COLO668 (cell line): ENCODE measurements around the gene CFAP65.

Experiments
- DNase-seq: peaks from one replicate; lab custom pipeline; 2025; ENCODE audit not compliant: unreplicated experiment; lab: John Stamatoyannopoulos, UW

The CFAP65 gene

DNA sequence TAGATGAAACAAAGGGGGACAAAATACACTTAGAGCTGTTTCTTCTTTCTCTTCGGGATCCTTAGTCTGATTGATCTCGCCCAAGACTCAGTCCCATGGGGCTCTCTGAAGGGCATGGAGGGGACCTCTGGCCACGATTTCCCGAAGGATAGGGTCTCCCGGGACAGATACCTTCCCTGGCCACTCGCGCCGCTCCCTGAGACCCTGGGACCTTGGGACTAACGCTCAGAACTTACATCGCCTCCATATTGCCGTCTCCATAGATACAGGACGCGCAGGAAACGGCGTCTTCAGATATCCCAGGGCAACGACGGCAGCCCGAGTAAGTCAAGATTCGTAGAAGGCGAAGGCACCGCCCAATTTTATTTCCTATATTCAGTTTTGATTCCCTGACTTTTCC lies at the start of gene CFAP65:
Gene CFAP65 (minus strand): TSS at position 265 of the 400 bp plus-strand sequence. CDS start 2,468 bp downstream, outside the sequence.
- peak; percentile 53 for DNase-seq

DNA sequence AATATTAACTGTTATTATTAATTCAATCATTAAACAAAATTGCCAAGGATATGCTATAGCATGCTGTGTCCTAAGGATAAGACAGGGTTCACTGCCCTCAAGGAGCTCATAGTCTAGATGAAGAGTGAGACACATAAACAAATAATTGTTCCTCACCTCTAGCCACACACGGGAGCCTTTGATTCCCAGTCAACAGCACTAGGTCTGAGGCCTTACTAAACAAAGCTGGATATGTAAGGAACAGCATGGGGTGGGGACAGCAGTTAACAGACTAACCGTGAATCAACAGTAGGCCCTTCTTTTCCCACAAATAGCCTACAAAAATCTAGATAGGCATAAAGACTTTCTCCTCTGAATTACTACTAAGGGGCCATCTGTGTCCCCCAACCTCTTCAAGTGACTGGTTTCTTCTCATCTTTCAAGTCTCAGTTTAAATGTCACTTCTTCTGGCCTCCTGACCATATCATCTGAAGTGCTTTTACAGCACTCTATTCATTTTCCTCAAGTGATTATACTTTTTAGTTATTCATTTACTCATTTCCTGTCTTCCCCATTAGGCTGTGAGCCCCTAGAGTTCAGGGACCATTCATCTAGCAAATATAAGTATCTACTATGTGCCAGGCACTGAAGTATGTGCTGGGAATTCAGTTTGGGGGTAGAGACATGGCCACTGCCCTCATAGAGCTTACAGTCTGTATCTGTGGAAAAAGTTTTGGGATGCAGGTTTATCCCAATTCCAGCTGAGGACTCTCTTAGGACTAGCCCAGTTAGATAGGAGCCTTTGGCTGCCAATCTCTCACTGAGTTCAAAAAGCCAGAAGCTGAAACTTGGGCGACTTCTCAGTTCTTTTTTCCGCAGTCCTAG lies 49.4 kb upstream of the CFAP65 start:
- no peak for DNase-seq

GRCh38 chr2:219089330-219089729 lies 48.0 kb upstream of the CFAP65 start:
- no peak for DNase-seq

GRCh38 chr2:219087848-219088247 lies 46.5 kb upstream of the CFAP65 start:
- DNase-seq: no peak

DNA sequence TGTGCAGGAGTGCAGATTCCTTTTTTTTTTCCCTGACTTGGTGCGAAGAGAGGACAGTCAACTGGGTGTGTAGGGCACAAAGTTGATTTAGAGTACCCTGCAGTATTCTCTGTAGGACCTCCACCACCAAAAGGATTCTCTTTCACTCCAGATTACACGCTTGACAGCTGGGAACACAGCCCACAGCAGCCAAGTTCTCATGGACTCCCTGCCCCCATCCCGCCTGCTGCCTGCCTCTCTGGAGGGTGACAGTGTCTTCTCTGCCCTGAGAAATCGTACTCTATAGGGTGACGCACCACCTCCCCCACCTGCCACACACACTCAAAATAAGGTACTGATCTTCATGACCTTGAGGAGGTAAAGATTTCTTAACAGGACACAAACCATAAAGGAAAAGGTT lies 46.0 kb upstream of the CFAP65 start:
- DNase-seq: no peak

DNA sequence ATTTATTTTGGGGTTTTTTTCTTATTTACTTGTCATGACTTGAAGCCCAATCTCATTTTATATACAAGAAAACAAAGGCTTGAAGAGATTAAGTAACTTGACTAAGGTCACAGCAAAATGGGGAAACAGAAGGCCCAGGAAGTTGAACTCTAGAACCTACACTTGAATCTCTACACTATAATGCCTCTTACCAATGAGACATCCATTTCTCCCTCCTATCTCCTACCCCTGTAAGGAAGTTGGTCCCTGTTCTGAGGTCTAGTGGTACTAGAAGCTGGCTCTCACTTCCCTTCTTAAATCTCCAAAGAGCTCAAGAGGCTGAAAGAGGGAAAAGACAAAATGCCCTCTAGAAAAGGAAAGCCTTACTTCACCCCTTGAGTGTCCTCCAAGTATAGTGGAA lies 44.9 kb upstream of the CFAP65 start:
- no peak for DNase-seq

- DNase-seq: no peak
Measured at GRCh38 chr2:219084791-219085190, 43.5 kb upstream of the CFAP65 start.

DNA sequence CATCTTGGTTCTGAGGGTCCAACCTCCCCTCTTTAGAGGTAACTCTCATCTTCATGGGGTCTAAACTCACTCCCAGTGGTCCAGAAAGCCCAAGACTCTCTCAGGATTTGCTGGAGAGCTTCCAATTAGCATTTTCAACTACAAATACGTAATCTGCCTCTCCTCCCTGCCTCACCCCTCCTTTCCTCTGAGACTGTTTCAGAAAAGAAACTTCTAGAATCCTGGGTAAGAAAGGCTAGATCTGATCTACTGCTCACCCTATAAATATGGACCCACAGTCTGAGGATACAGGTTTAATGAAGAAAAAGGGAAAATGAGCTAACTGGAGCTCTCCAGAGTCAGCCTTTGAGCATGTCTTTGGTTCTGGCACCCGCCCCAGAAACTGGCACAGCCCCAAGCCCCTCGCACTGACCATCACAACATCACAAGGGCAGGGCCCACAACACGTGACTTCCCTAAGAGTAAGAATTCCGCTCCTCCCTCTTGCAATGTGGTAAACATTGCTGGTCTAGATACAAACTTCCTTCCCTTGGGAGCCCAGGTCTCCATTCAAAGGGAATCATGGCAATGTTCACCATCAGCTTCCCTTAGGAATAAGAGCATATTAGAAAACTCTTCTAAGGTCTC lies 41.1 kb upstream of the CFAP65 start:
- no peak for DNase-seq

GRCh38 chr2:219081701-219082331 lies 40.5 kb upstream of the CFAP65 start:
- DNase-seq: no peak

DNA sequence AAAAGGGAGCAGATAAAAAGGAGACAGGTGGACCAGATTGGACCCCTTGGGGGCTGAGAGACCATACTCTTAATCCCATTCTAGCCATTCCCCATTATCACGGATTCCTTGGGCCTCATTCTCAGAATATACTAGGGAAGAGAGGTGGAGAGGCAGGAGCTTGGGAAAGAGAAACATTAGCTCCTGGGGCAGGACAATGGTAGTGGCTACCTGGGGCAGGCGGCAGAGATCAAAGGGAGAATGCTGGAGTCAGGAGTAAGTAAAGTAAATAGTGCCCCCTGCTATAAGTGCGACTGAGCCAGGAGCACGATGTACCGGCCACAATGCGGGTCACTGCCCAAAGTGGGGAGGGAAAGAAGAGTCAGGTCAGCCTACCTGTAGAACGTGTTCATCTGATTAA lies 39.8 kb upstream of the CFAP65 start:
- no peak for DNase-seq

DNA sequence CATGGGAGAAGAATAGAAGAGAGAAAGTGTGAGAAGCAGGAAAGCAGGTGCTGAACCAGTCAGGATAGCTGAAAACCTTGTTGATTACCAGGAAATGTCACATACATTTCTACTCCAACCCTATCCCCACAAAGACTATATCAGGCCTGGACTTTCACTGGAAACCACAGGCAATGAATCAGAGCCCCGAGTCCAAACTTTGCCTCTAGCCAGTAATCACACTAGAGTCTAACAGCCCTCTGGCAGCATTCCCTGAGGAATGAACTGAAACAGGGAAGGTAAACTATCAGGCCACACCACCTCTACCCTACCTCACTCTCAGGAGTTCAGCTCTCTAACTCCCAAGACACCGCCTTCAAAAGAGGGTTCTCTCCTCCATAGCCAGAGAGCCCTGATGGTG lies 38.1 kb upstream of the CFAP65 start:
- no peak for DNase-seq

DNA sequence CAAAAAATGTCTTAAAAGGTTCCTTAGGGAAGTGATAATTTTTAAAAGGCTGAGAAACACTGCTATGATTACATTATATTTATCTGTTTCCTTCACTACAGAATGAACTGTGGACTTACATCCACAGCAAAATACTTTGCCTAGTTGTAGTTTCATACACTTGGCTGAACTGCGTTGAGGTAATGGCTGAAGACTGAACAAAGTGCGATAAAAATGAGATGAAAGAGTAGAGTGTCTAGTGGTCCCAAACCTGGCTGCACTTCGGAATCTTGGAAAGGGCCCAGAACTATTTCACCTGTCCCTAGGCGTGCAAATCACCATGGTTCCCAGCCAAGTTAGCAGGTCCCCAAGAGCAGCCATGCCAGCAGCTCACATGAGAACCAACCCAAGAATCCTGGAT lies 37.6 kb upstream of the CFAP65 start:
- DNase-seq: no peak

- DNase-seq: no peak
Measured at GRCh38 chr2:219078126-219078525, 36.8 kb upstream of the CFAP65 start.

DNA sequence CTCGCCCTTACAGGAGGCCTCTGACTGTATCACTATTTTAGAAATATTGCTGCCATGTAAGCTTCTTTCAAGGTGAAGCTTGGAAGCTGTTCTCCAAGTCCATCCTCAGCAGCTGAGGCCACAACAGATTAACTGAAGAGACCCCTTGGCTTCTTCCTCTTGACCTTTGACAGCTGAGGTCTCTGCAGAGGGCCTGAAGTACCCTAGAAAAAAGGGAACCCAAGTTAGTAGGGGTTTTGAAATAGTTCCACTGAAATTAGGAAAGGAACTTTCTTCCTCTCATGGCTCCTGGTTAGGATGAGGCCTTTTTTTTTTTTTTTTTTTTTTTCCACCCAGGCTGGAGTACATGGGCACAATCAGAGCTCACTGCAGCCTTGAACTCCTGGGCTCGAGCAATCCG lies 34.9 kb upstream of the CFAP65 start:
- no peak for DNase-seq

DNA sequence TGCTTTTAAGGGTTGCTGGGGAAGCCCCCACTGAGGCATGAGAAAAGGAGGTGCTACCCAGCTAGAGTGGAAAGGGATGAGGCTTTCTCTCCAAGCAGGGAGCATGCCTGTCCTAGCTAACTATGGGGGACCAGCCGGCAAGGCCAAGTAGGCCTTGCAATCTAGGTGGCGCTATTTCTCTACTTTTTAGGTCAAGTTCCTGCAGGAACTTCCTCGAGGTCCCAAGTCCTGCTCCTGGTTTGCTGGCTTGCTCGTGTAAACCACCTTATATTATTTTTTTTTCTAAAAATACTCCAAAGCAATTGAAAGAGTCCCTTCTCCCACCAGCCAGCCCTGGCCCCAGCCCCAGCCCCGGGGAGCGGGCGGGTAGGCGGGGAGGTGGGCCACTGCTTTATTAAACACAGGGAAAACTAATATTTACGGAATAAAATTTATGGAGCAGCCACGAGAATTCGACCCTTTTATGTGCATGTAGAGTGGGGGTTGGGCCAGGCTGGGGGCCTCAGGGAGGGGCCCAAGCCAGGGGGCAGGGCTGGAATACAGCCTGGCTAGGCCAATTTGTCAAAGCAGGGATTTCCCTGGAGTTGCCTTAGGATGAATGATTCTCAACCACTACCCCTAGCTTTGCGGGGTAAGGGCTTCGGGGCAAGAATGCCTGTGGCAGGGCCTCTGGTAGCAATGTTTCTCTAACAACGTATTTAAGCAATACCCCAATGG lies 32.3 kb upstream of the CFAP65 start:
- DNase-seq: peak; percentile 56

DNA sequence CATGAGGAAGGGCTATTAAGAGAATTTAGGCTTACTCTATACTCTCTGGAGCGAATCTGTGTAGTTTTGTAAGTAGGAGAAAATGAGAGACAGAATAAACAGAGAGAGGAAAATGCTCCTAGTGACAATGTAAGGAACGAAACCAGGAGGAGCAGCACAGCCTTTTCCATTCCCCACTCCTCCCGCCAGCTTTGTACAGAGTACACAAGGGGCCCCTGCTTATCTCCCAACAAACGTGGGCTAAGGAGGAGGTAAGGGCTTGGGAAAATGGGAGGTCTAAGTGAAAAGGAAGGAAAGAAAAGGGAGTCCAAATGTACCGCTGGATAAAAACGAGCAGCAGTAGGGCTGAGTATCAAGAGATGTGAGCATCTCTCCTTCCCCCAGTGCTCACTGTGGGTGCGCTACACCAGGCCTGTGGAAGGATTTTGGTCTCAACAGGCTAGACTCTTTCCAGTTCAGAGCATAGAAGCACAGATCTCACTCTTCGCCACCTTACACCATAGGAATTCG lies 31.5 kb upstream of the CFAP65 start:
- no peak for DNase-seq

- peak; percentile 50 for DNase-seq
Measured at GRCh38 chr2:219071131-219071816, 30.0 kb upstream of the CFAP65 start.

- no peak for DNase-seq
Measured at GRCh38 chr2:219065484-219065883, 24.2 kb upstream of the CFAP65 start.

GRCh38 chr2:219062081-219062480 lies 20.8 kb upstream of the CFAP65 start:
- DNase-seq: no peak
